ENCODE results near the gene PTPN3.

PTPN3 gene

DNA sequence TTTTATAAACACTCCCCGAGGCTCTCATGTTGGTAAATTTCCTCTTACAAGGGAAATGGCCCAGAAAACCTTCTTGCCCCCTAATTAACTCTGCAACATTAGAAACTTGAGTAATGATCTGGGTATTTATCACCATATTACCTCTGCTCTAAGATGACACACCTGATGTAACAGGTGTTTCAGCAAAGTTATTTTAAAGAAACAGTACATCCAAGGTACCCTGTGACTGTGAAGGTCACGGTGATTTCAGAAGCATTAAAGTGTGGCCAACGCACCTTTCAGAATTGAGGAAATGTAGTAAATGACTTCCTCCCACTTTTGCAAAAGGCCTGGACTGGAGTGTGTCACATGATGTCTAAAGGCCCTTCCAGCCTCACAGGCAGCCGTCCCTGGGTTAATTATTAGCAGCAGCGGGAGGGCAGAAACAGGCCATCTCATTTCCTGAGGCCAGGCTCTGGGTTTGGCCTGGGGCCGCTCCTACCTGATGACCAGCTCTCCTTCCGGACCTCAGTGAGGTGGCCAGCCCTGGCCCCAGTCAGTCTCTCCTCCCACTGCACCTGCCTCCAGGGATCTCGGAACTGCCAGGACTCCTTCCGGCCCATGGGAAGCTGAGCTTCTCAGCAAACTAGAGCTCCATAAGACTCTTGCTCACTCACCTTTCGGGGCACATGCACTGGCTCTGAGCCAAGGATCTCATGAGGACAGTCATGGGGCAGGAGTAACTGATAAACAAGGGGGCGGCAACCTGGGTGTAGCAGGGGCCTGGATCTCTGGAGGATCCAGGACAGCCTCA, 20.7 kb downstream of the PTPN3 start:
- TF ChIP-seq FOXM1 (IDR thresholded peaks at IDR 0.05; ENCODE audit: borderline replicate concordance, low read depth) = no peak
- TF ChIP-seq TEAD4 (IDR thresholded peaks at IDR 0.05) = no peak
- no peak for TF ChIP-seq ZBTB7A (IDR thresholded peaks at IDR 0.05; ENCODE audit: low read depth)
- no peak for TF ChIP-seq YY1 (IDR thresholded peaks at IDR 0.05; ENCODE audit: low read depth)
- peak; percentile 56; the same call in 1 of the 2 replicates for TF ChIP-seq NFIC (IDR thresholded peaks at IDR 0.05)
- no peak for TF ChIP-seq TAF1 (IDR thresholded peaks at IDR 0.05; ENCODE audit: low read depth)
- TF ChIP-seq, protein P1, sequence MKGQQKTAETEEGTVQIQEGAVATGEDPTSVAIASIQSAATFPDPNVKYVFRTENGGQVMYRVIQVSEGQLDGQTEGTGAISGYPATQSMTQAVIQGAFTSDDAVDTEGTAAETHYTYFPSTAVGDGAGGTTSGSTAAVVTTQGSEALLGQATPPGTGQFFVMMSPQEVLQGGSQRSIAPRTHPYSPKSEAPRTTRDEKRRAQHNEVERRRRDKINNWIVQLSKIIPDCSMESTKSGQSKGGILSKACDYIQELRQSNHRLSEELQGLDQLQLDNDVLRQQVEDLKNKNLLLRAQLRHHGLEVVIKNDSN (IDR thresholded peaks at IDR 0.05) = peak; percentile 81

DNA sequence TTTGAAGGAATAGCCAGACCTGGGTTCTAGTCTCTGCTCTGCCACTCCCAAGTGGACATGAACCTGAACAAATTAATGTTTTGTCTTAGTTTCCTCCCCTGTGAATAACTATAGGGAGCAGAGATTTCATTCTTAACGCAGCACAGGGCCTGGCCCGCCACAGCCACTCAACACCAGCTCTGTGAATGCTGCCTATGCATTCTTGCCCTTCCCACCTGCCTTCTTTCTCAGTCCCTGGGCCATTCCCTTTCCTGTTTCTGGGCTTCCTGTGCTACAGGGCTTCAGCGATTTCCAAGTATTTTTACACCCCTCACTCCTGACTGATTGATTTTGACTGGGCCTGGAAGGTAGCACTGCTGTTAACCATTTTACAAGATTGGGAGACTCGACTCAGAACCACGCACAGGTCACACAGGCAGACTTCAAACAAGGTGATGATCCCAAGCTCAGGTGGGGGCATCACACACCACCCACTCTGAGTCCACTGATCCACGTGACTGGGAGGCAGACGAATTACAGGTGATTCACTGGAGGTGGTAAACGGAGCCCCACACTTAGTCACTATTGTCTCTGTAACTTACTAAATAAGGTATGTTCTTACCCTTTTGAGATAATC, 21.4 kb downstream of the PTPN3 start:
- TF ChIP-seq, protein P1 (IDR thresholded peaks at IDR 0.05) = peak; percentile 29; the same call in 1 of the 2 replicates
- no peak for TF ChIP-seq CEBPB (IDR thresholded peaks at IDR 0.05)

GRCh38 chr9:109475526-109475925, 22.6 kb downstream of the PTPN3 start:
- TF ChIP-seq TEAD4 (IDR thresholded peaks at IDR 0.05) (no peak), YY1 (IDR thresholded peaks at IDR 0.05; ENCODE audit: low read depth) (no peak), ZBTB7A (IDR thresholded peaks at IDR 0.05; ENCODE audit: low read depth) (no peak), FOXM1 (IDR thresholded peaks at IDR 0.05; ENCODE audit: borderline replicate concordance, low read depth) (no peak), EP300 (IDR thresholded peaks at IDR 0.05; ENCODE audit: borderline replicate concordance) (no peak), EGR1 (IDR thresholded peaks at IDR 0.05) (no peak), TAF1 (IDR thresholded peaks at IDR 0.05; ENCODE audit: low read depth) (no peak), CEBPB (IDR thresholded peaks at IDR 0.05) (no peak), TCF12 (IDR thresholded peaks at IDR 0.05; ENCODE audit: low read depth) (no peak), NFIC (IDR thresholded peaks at IDR 0.05) (no peak), RAD21 (IDR thresholded peaks at IDR 0.05; ENCODE audit: low read depth) (no peak), CREB1 (IDR thresholded peaks at IDR 0.05; ENCODE audit: low read depth) (no peak)
- TF ChIP-seq, protein P2, sequence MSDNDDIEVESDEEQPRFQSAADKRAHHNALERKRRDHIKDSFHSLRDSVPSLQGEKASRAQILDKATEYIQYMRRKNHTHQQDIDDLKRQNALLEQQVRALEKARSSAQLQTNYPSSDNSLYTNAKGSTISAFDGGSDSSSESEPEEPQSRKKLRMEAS (IDR thresholded peaks at IDR 0.05) = no peak
- TF ChIP-seq, protein P1 (IDR thresholded peaks at IDR 0.05) = no peak
- TF ChIP-seq, protein P3, sequence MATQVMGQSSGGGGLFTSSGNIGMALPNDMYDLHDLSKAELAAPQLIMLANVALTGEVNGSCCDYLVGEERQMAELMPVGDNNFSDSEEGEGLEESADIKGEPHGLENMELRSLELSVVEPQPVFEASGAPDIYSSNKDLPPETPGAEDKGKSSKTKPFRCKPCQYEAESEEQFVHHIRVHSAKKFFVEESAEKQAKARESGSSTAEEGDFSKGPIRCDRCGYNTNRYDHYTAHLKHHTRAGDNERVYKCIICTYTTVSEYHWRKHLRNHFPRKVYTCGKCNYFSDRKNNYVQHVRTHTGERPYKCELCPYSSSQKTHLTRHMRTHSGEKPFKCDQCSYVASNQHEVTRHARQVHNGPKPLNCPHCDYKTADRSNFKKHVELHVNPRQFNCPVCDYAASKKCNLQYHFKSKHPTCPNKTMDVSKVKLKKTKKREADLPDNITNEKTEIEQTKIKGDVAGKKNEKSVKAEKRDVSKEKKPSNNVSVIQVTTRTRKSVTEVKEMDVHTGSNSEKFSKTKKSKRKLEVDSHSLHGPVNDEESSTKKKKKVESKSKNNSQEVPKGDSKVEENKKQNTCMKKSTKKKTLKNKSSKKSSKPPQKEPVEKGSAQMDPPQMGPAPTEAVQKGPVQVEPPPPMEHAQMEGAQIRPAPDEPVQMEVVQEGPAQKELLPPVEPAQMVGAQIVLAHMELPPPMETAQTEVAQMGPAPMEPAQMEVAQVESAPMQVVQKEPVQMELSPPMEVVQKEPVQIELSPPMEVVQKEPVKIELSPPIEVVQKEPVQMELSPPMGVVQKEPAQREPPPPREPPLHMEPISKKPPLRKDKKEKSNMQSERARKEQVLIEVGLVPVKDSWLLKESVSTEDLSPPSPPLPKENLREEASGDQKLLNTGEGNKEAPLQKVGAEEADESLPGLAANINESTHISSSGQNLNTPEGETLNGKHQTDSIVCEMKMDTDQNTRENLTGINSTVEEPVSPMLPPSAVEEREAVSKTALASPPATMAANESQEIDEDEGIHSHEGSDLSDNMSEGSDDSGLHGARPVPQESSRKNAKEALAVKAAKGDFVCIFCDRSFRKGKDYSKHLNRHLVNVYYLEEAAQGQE (IDR thresholded peaks at IDR 0.05; ENCODE audit: low read depth) = no peak

- TF ChIP-seq, protein P1 (IDR thresholded peaks at IDR 0.05) = no peak
- TF ChIP-seq RAD21 (IDR thresholded peaks at IDR 0.05; ENCODE audit: low read depth) = no peak
- TF ChIP-seq EGR1 (IDR thresholded peaks at IDR 0.05) = no peak
- no peak for TF ChIP-seq CEBPB (IDR thresholded peaks at IDR 0.05)
- TF ChIP-seq YY1 (IDR thresholded peaks at IDR 0.05; ENCODE audit: low read depth) = no peak
- TF ChIP-seq TAF1 (IDR thresholded peaks at IDR 0.05; ENCODE audit: low read depth) = no peak
- no peak for TF ChIP-seq TCF12 (IDR thresholded peaks at IDR 0.05; ENCODE audit: low read depth)
- TF ChIP-seq CREB1 (IDR thresholded peaks at IDR 0.05; ENCODE audit: low read depth) = no peak
- TF ChIP-seq, protein P2 (IDR thresholded peaks at IDR 0.05) = no peak
- no peak for TF ChIP-seq ZBTB7A (IDR thresholded peaks at IDR 0.05; ENCODE audit: low read depth)
- TF ChIP-seq TEAD4 (IDR thresholded peaks at IDR 0.05) = no peak
- TF ChIP-seq NFIC (IDR thresholded peaks at IDR 0.05) = no peak
- no peak for TF ChIP-seq FOXM1 (IDR thresholded peaks at IDR 0.05; ENCODE audit: borderline replicate concordance, low read depth)
These were observed 23.2 kb downstream of the PTPN3 start for GRCh38 chr9:109474944-109475343.

- TF ChIP-seq NFIC (IDR thresholded peaks at IDR 0.05) = no peak
- no peak for TF ChIP-seq EP300 (IDR thresholded peaks at IDR 0.05; ENCODE audit: borderline replicate concordance)
- TF ChIP-seq TEAD4 (IDR thresholded peaks at IDR 0.05) = no peak
- TF ChIP-seq, protein P1 (IDR thresholded peaks at IDR 0.05) = no peak
- TF ChIP-seq, protein P2 (IDR thresholded peaks at IDR 0.05) = no peak
- TF ChIP-seq FOXM1 (IDR thresholded peaks at IDR 0.05; ENCODE audit: borderline replicate concordance, low read depth) = no peak
- TF ChIP-seq TAF1 (IDR thresholded peaks at IDR 0.05; ENCODE audit: low read depth) = no peak
- TF ChIP-seq CEBPB (IDR thresholded peaks at IDR 0.05) = no peak
- TF ChIP-seq TCF12 (IDR thresholded peaks at IDR 0.05; ENCODE audit: low read depth) = no peak
- TF ChIP-seq YY1 (IDR thresholded peaks at IDR 0.05; ENCODE audit: low read depth) = no peak
- no peak for TF ChIP-seq ZBTB7A (IDR thresholded peaks at IDR 0.05; ENCODE audit: low read depth)
- no peak for TF ChIP-seq RAD21 (IDR thresholded peaks at IDR 0.05; ENCODE audit: low read depth)
- TF ChIP-seq, protein P3 (IDR thresholded peaks at IDR 0.05; ENCODE audit: low read depth) = no peak
- TF ChIP-seq EGR1 (IDR thresholded peaks at IDR 0.05) = no peak
- TF ChIP-seq CREB1 (IDR thresholded peaks at IDR 0.05; ENCODE audit: low read depth) = no peak
These were observed 23.9 kb downstream of the PTPN3 start for GRCh38 chr9:109474170-109474569.
